SU-DHL-6 (cell line): ENCODE measurements around the gene ELMO1.

Source experiments
- H2AFZ ChIP-seq: fragments of 200-600 bp; sonication (generic); 2 replicates; pipeline ENCODE4 v1.6.1; 2014; ENCODE audit warnings: low read depth, mild to moderate bottlenecking, moderate library complexity, mixed read lengths, antibody characterized with exemption, low read length; ENCODE audit not compliant: severe bottlenecking
- H3F3A ChIP-seq: fragments of 200-600 bp; shearing (Covaris generic); 2 replicates; pipeline ENCODE4 v1.6.0; 2016; ENCODE audit warnings: antibody characterized with exemption, mild to moderate bottlenecking; ENCODE audit not compliant: insufficient read depth
- H3K27ac ChIP-seq: fragments of 200-600 bp; sonication (generic); 2 replicates; pipeline ENCODE4 v1.5.1; 2016; ENCODE audit warnings: low read depth, mild to moderate bottlenecking, low read length, moderate library complexity, mixed read lengths
- H3K27me3 ChIP-seq: fragments of 200-600 bp; sonication (generic), shearing (Covaris generic); 2 replicates; pipeline ENCODE4 v1.6.0; 2014; ENCODE audit warnings: mild to moderate bottlenecking, low read length
- H3K36me3 ChIP-seq: fragments of 200-600 bp; sonication (generic); 2 replicates; pipeline ENCODE4 v1.6.1; 2014; ENCODE audit warnings: mild to moderate bottlenecking, low read length, mixed read lengths
- H3K4me2 ChIP-seq: fragments of 300-600, 200-600 bp; shearing (Covaris generic), sonication (generic); 2 replicates; pipeline ENCODE4 v1.6.0; 2014; ENCODE audit warnings: low read length, low read depth, mild to moderate bottlenecking; ENCODE audit not compliant: poor library complexity, severe bottlenecking
- H3K4me3 ChIP-seq: fragments of 200-600 bp; sonication (generic); 2 replicates; pipeline ENCODE4 v1.5.1; 2014; ENCODE audit warnings: antibody characterized with exemption, low read length, mild to moderate bottlenecking, mixed read lengths; ENCODE audit not compliant: insufficient read depth, poor library complexity, severe bottlenecking
- H3K79me2 ChIP-seq: fragments of 200-600 bp; sonication (generic); 2 replicates; pipeline ENCODE4 v1.6.1; 2014; ENCODE audit warnings: mild to moderate bottlenecking, low read length, moderate library complexity; ENCODE audit not compliant: insufficient read depth
- H3K9ac ChIP-seq: fragments of 200-600 bp; sonication (generic); 2 replicates; pipeline ENCODE4 v1.7.0; 2014; ENCODE audit warnings: mild to moderate bottlenecking, low read length
- H3K9me2 ChIP-seq: fragments of 200-600 bp; sonication (generic); replicated peaks from 2 replicates; pipeline ENCODE4 v1.6.1; 2014; ENCODE audit warnings: low read length; ENCODE audit not compliant: insufficient read depth
- H3K9me3 ChIP-seq: fragments of 200-600 bp; sonication (generic); 2 replicates; pipeline ENCODE4 v1.6.1; 2014; ENCODE audit warnings: low read length, mixed read lengths; ENCODE audit not compliant: insufficient read depth
- H4K20me1 ChIP-seq: fragments of 200-600 bp; sonication (generic); 2 replicates; pipeline ENCODE4 v1.6.1; 2014; ENCODE audit warnings: low read depth, mild to moderate bottlenecking, antibody characterized with exemption, low read length, moderate library complexity, mixed read lengths
- CTCF ChIP-seq: fragments of 200-600 bp; sonication (generic); IDR thresholded peaks from one replicate; pipeline ENCODE4 v1.5.1; 2017; ENCODE audit warnings: antibody characterized with exemption, mild to moderate bottlenecking, low read length, moderate library complexity; ENCODE audit not compliant: insufficient read depth, poor library complexity, severe bottlenecking
- EZH2phosphoT487 ChIP-seq: fragments of 200-600 bp; sonication (generic), shearing (Covaris generic); conservative IDR thresholded peaks from 2 replicates; pipeline ENCODE4 v1.6.1; 2018; ENCODE audit warnings: mild to moderate bottlenecking, antibody characterized with exemption, low read length, moderate library complexity, mixed read lengths

Gene ELMO1

GRCh38 chr7:37283716-37284115, 164.9 kb downstream of the ELMO1 start:
- no peak overlapping the region for H3K4me3 ChIP-seq
- TF ChIP-seq CTCF (no peak), EZH2phosphoT487 (no peak)
- no peak overlapping the region for H2AFZ ChIP-seq
- no peaks in the 10 kb centered on the region for H3K27me3 ChIP-seq
- no peak overlapping the region for H3K4me2 ChIP-seq
- no peaks in the 10 kb centered on the region; the same call in 1 of the 2 replicates for H4K20me1 ChIP-seq
- H3K9ac ChIP-seq = no peak overlapping the region
- no peaks in the 10 kb centered on the region for H3K36me3 ChIP-seq
- H3K9me3 ChIP-seq = no peaks in the 10 kb centered on the region
- H3K79me2 ChIP-seq = peaks cover 89% of the 10 kb centered on the region
- H3K27ac ChIP-seq = no peak overlapping the region
- H3K9me2 ChIP-seq = no peaks in the 10 kb centered on the region
- peaks cover 30% of the 10 kb centered on the region for H3F3A ChIP-seq

- H3K4me2 ChIP-seq = no peak overlapping the region
- H3K27me3 ChIP-seq = no peaks in the 10 kb centered on the region
- H2AFZ ChIP-seq = no peak overlapping the region
- H4K20me1 ChIP-seq = no peaks in the 10 kb centered on the region; the same call in 1 of the 2 replicates
- H3K9me2 ChIP-seq = no peaks in the 10 kb centered on the region
- H3K79me2 ChIP-seq = peaks cover 91% of the 10 kb centered on the region
- peaks cover 26% of the 10 kb centered on the region for H3F3A ChIP-seq
- no peak overlapping the region for H3K27ac ChIP-seq
- TF ChIP-seq EZH2phosphoT487 (no peak), CTCF (no peak)
- no peaks in the 10 kb centered on the region for H3K9me3 ChIP-seq
- H3K36me3 ChIP-seq = no peaks in the 10 kb centered on the region
- no peak overlapping the region for H3K4me3 ChIP-seq
- no peak overlapping the region for H3K9ac ChIP-seq
Observed at GRCh38 chr7:37282927-37283326, 165.7 kb downstream of the ELMO1 start.

- no peaks in the 10 kb centered on the region; the same call in 1 of the 2 replicates for H4K20me1 ChIP-seq
- H3K4me2 ChIP-seq = no peak overlapping the region
- H2AFZ ChIP-seq = no peak overlapping the region
- TF ChIP-seq EZH2phosphoT487 (no peak), CTCF (no peak)
- no peak overlapping the region for H3K27ac ChIP-seq
- no peaks in the 10 kb centered on the region for H3K9me3 ChIP-seq
- no peak overlapping the region for H3K4me3 ChIP-seq
- no peaks in the 10 kb centered on the region for H3K36me3 ChIP-seq
- no peaks in the 10 kb centered on the region for H3K9me2 ChIP-seq
- H3K27me3 ChIP-seq = no peaks in the 10 kb centered on the region
- peaks cover 18% of the 10 kb centered on the region for H3F3A ChIP-seq
- H3K9ac ChIP-seq = no peak overlapping the region
- peaks cover 93% of the 10 kb centered on the region for H3K79me2 ChIP-seq
Observed at GRCh38 chr7:37282093-37282444, 166.6 kb downstream of the ELMO1 start.
